ENCODE results near the gene KDM4C. TPM values are rescaled to one million over a fixed set of nuclear protein-coding genes. Genes with fewer than 3 reads are reported as not detected.

Gene KDM4C
- total RNA-seq, 1 donor from 2014 or later, result 33.7 TPM

GRCh38 chr9:7196467-7196866 lies 438.7 kb downstream of the KDM4C start:
- DNase-seq (ENCODE audit: low spot score), result no peak

GRCh38 chr9:7201196-7201595 lies 443.4 kb downstream of the KDM4C start:
- DNase-seq (ENCODE audit: low spot score), result no peak

- no peak for DNase-seq (ENCODE audit: low spot score)
Observed at GRCh38 chr9:7205806-7206205, 448.0 kb downstream of the KDM4C start.

- DNase-seq (ENCODE audit: low spot score), result no peak
Observed at GRCh38 chr9:7206221-7206758, 448.5 kb downstream of the KDM4C start.

GRCh38 chr9:7209016-7209715 lies 451.4 kb downstream of the KDM4C start:
- no peak for DNase-seq (ENCODE audit: low spot score)

- DNase-seq (ENCODE audit: low spot score), result no peak
Observed at GRCh38 chr9:7209990-7210389, 452.2 kb downstream of the KDM4C start.

GRCh38 chr9:7210854-7211637 lies 453.3 kb downstream of the KDM4C start:
- no peak for DNase-seq (ENCODE audit: low spot score)

GRCh38 chr9:7211657-7212056 lies 453.9 kb downstream of the KDM4C start:
- no peak for DNase-seq (ENCODE audit: low spot score)

GRCh38 chr9:7212101-7212500 lies 454.3 kb downstream of the KDM4C start:
- no peak for DNase-seq (ENCODE audit: low spot score)

- no peak for DNase-seq (ENCODE audit: low spot score)
Observed at GRCh38 chr9:7216004-7216841, 458.4 kb downstream of the KDM4C start.

- no peak for DNase-seq (ENCODE audit: low spot score)
Observed at GRCh38 chr9:7223981-7224380, 466.2 kb downstream of the KDM4C start.

Other genes starting within 250 kb of the KDM4C start
- gene GLDC, start 112.2 kb upstream of the KDM4C start, total RNA-seq, result 0.19 TPM

Data from mesenteric fat pad (tissue), 1 donor.